H1 (cell line): ENCODE data around the gene CNNM4. TPM values are rescaled to one million over a fixed set of nuclear protein-coding genes. Genes with fewer than 3 reads are reported as not detected.

Experiments
- CEBPB ChIP-seq: IDR thresholded peaks from 2 replicates; pipeline ENCODE4 v1.6.1; 2012; ENCODE audit warnings: low read depth, low read length
- CHD7 ChIP-seq: fragments of 300-600 bp; sonication (generic); IDR thresholded peaks from 2 replicates; pipeline ENCODE4 v1.7.1; 2012; ENCODE audit warnings: low read length, moderate library complexity, mild to moderate bottlenecking, inconsistent platforms; ENCODE audit not compliant: insufficient replicate concordance
- JUND ChIP-seq: IDR thresholded peaks from 2 replicates; pipeline ENCODE4 v1.6.1; 2011; ENCODE audit warnings: mild to moderate bottlenecking, improper control_type of control experiment, low read length
- NRF1 ChIP-seq: IDR thresholded peaks from 2 replicates; pipeline ENCODE4 v1.6.1; 2011; ENCODE audit warnings: mild to moderate bottlenecking, low read depth, low read length, improper control_type of control experiment
- SUZ12 ChIP-seq: fragments of 200-600 bp; sonication (generic); IDR thresholded peaks from 2 replicates; pipeline ENCODE4 v1.6.1; 2012; ENCODE audit warnings: mild to moderate bottlenecking, inconsistent platforms, low read length, moderate library complexity, mixed read lengths
- ZNF274 ChIP-seq: IDR thresholded peaks from 2 replicates; pipeline ENCODE4 v1.7.0; 2012; ENCODE audit warnings: low read length, borderline replicate concordance; ENCODE audit errors: extremely low read depth
- polyA plus RNA-seq, 7 experiments: library from polyadenylated mRNA; depleted of rRNA in 3 of 7; stranded (reverse) in 5 of 7; unstranded in 2 of 7; fragments of >200 nt in 5 of 7; fragments of 200-250 nt in 2 of 7; gene quantifications; 1 replicate in 5 of 7; 2 replicates in 1 of 7; 4 replicates in 1 of 7; pipeline versions ENCODE4 v1.2.1 to v1.2.3, GENCODE V29; 2011 to 2013; ENCODE audit warnings: missing spikeins in 2 of 7, mixed read lengths in 2 of 7
- total RNA-seq: library from RNA; stranded (reverse); fragmentation: NEBNext Ultra II Directional; extraction: Animal tissue kit (Norgen Biotek cat#: 25700); gene quantifications from 2 replicates; pipeline ENCODE4 v1.2.1, GENCODE V29; 2021

CNNM4 gene
- total and polyA plus RNA-seq, 2 of the 8 experiments (the other 6 are each of a cell fraction or from before 2014, with no cell fraction given) = 10.3 to 11.0 TPM

GRCh38 chr2:96837575-96837974 lies 76.9 kb downstream of the CNNM4 start (continued):
- TF ChIP-seq CHD7 = no peak
- TF ChIP-seq NRF1 = no peak
- TF ChIP-seq SUZ12 = no peak
- no peak for TF ChIP-seq CEBPB
- TF ChIP-seq JUND = no peak
- TF ChIP-seq ZNF274 = no peak
